Neutrophil (primary cell): ENCODE data around the gene ERGIC2.

ENCODE experiments used
- H3K27ac ChIP-seq: fragments of 200-600 bp; sonication (generic); 2 replicates; pipeline ENCODE4 v1.5.1; 2016; ENCODE audit warnings: mild to moderate bottlenecking, moderate library complexity
- H3K27me3 ChIP-seq: fragments of 200-600 bp; sonication (generic); 2 replicates; pipeline ENCODE4 v1.6.0; 2016; ENCODE audit warnings: mild to moderate bottlenecking
- H3K36me3 ChIP-seq: fragments of 200-600 bp; sonication (generic); 2 replicates; pipeline ENCODE4 v1.5.1; 2017
- H3K4me1 ChIP-seq, 2 experiments: fragments of 200-600 bp in 1 of 2; sonication (generic) in 1 of 2; 1 replicate in 1 of 2; 2 replicates in 1 of 2; pipeline versions ENCODE4 v1.5.1 to v1.6.1; 2013 to 2016; ENCODE audit warnings: low read depth in 1 of 2, low read length in 1 of 2, mild to moderate bottlenecking in 1 of 2, moderate library complexity in 1 of 2; ENCODE audit not compliant: control insufficient read depth in 1 of 2, insufficient read depth in 1 of 2
- H3K4me3 ChIP-seq, 2 experiments: fragments of 200-600 bp in 1 of 2; sonication (generic) in 1 of 2; 1 replicate in 1 of 2; 2 replicates in 1 of 2; pipeline ENCODE4 v1.5.1; 2013 to 2016; ENCODE audit warnings: low read depth in 1 of 2, low read length in 1 of 2, mild to moderate bottlenecking in 1 of 2, moderate library complexity in 1 of 2
- H3K9me3 ChIP-seq: fragments of 200-600 bp; sonication (generic); 2 replicates; pipeline ENCODE4 v1.5.1; 2016
- TF ChIP-seq, protein P1 (sequence below): fragments of 200-600 bp; sonication (generic); IDR thresholded peaks from 2 replicates; pipeline ENCODE4 v1.5.1; 2016; ENCODE audit warnings: antibody characterized with exemption

Gene ERGIC2

GRCh38 chr12:29374012-29374411 lies 7.0 kb downstream of the ERGIC2 start:
- TF ChIP-seq, protein P1, sequence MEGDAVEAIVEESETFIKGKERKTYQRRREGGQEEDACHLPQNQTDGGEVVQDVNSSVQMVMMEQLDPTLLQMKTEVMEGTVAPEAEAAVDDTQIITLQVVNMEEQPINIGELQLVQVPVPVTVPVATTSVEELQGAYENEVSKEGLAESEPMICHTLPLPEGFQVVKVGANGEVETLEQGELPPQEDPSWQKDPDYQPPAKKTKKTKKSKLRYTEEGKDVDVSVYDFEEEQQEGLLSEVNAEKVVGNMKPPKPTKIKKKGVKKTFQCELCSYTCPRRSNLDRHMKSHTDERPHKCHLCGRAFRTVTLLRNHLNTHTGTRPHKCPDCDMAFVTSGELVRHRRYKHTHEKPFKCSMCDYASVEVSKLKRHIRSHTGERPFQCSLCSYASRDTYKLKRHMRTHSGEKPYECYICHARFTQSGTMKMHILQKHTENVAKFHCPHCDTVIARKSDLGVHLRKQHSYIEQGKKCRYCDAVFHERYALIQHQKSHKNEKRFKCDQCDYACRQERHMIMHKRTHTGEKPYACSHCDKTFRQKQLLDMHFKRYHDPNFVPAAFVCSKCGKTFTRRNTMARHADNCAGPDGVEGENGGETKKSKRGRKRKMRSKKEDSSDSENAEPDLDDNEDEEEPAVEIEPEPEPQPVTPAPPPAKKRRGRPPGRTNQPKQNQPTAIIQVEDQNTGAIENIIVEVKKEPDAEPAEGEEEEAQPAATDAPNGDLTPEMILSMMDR, result no peak
- Histone ChIP-seq H3K27me3 (no peaks in the 10 kb centered on the region), H3K4me1 (peaks cover 0 to under 1% of the 10 kb centered on the region in 2 experiments), H3K27ac (peak overlapping the region; percentile 37), H3K36me3 (peaks cover 37% of the 10 kb centered on the region), H3K4me3 (no peak overlapping the region), H3K9me3 (no peaks in the 10 kb centered on the region)

- no peaks in the 10 kb centered on the region for H3K27me3 ChIP-seq
- TF ChIP-seq, protein P1, result no peak
- H3K27ac ChIP-seq, result no peak overlapping the region
- no peaks in the 10 kb centered on the region for H3K9me3 ChIP-seq
- peaks cover 41% of the 10 kb centered on the region for H3K36me3 ChIP-seq
- no peaks in the 10 kb centered on the region for H3K4me1 ChIP-seq
- H3K4me3 ChIP-seq, result no peak overlapping the region
These were observed 15.9 kb downstream of the ERGIC2 start for GRCh38 chr12:29365091-29365490.

DNA sequence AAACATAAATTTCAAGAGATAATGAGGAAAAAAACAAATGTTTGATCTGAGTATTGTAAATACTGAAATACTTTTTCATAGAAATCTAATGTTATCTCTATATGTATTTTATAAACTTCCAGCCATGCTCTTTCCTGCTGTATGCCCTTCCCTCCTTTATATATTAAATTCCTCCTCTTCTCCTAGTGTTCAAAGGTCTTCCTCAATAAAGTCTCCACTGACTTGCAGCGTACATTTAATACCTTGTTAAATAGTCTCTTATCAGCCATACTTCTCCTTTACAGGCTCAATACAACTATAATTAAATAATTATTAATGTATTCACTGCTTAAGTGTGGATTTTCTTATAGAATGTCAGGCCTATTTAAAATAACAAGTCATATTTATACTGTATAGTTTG lies 26.0 kb downstream of the ERGIC2 start:
- H3K27ac ChIP-seq, result no peak overlapping the region
- no peak overlapping the region for H3K4me3 ChIP-seq
- H3K9me3 ChIP-seq, result no peaks in the 10 kb centered on the region
- TF ChIP-seq, protein P1, result no peak
- H3K27me3 ChIP-seq, result no peaks in the 10 kb centered on the region
- peaks cover 56% of the 10 kb centered on the region for H3K36me3 ChIP-seq
- no peaks in the 10 kb centered on the region for H3K4me1 ChIP-seq

GRCh38 chr12:29350080-29350479 lies 30.9 kb downstream of the ERGIC2 start:
- H3K27me3 ChIP-seq, result no peaks in the 10 kb centered on the region
- TF ChIP-seq, protein P1, result no peak
- H3K4me1 ChIP-seq, result no peaks in the 10 kb centered on the region
- no peak overlapping the region for H3K4me3 ChIP-seq
- H3K27ac ChIP-seq, result no peak overlapping the region
- no peaks in the 10 kb centered on the region for H3K9me3 ChIP-seq
- H3K36me3 ChIP-seq, result peaks cover 64% of the 10 kb centered on the region

DNA sequence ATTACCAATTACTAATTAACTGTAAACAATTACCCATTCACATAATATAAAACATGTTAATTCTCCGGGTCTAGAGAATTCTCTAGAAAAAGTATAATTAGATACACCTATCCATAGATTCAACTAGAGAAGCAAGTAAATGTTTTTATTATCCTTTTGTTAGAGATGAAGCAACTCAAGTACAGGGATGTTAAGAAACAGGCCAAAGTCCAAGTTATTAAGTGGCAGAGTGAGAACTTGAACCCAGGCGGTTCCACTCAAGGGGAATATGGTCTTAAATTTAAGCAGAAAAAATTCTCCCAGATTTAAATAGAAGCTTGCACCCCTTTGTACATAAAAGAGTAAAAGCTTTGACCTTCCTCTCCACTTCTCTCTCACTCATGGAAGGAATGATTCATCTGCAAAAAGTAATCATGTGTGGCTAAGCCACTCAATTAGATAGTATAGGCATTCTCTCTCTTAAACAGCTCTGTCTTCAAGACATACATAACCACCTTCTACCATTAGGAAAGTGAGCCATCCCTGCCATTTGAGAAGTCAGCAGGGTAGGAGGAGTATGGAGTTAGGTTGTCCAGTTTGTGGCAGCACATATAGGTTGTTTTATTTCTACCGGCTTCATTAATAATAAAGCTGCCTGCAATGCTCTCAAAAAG lies 34.1 kb downstream of the ERGIC2 start:
- H3K4me1 ChIP-seq, result no peaks in the 10 kb centered on the region

More for the DNA sequence above, 34.1 kb downstream of the ERGIC2 start:
- H3K4me3 ChIP-seq, result no peak overlapping the region
- TF ChIP-seq, protein P1, result no peak
- H3K36me3 ChIP-seq, result peaks cover 69% of the 10 kb centered on the region
- no peaks in the 10 kb centered on the region for H3K9me3 ChIP-seq
- no peak overlapping the region for H3K27ac ChIP-seq
- no peaks in the 10 kb centered on the region for H3K27me3 ChIP-seq
